ENCODE data around the gene SSNA1.

The SSNA1 gene

DNA sequence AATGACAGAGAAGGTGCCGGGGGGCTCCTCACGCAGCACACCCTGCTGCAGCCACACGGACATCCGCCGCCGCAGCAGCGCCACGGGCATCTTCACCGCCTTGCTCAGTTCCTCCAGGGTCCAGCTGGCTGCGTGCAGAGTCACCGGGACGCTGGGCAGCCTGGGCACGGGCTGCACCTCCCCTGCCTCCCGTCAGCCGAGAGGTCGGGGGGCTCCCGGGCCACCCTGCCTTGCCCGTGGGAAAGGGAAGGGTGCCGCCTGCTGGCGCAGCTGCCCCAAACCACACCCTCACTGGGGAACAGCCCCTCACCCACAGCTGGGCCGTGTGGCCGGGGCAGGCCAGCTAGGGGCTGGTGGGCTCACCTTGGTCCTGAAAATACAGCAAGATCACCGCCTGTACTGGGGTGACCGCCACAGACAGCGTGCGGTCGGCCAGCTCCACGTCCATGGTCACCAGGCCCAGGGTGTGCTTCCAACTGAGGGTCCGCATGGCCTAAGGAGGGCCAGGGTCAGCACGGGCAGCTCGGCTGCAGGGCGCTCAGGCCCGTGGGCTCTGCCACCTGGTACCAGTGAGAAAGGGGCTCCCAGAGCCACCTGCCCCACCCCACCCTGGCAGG lies 13.0 kb upstream of the SSNA1 start:
- no peak for TF ChIP-seq CTCF (IDR thresholded peaks at IDR 0.05; ENCODE audit: control insufficient read depth, extremely low read depth, insufficient read depth)
- no peak overlapping the region for H3K4me3 ChIP-seq (ENCODE audit: low read depth, low read length)
- no peak for DNase-seq (ENCODE audit: low read depth)

DNA sequence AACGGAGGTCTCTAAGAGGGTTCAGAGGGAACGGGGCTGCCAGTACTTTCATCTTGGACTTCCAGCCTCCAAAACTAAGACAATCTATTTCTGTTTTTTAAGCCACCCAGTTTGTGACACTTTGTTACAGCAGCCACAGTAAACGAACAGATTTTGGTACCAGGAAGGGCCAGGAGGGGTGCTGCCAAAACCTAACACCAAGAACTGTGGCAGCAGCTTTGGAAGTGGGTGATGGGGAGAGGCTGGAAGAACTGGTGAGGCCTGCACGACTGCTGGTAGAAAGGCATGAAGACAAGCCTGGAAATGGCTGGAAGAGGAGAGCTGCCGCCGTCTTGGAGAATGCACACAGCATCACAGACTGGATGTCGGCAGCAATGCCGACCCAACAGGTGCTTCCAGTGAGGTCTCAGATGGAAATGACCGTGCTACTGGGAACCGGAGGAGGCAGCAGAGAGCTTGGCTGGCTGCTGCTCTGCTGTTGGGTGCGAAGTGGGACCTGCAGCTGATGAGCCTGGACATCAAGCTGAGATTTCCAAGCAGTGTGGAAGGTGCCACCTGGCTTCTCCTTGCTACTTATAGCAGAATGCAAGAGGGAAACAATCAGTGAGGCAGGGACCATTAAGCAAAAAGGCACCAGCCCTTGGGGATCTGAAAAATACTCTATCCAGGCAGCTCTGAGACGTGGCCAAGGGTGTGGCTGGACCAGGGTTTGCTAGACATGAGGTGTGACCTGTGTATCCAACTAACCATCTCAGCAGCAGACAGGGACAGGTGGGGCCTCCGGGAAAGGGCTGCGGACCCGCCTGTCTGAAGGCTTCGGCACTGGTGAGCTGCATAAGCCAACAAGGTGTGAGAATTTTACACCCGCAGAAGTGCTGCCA lies 11.9 kb upstream of the SSNA1 start:
- H3K4me3 ChIP-seq (ENCODE audit: low read depth, low read length): no peak overlapping the region
- TF ChIP-seq CTCF (IDR thresholded peaks at IDR 0.05; ENCODE audit: control insufficient read depth, extremely low read depth, insufficient read depth): peak; percentile 76
- no peak for DNase-seq (ENCODE audit: low read depth)

GRCh38 chr9:137178201-137178938 lies 10.1 kb upstream of the SSNA1 start:
- DNase-seq (ENCODE audit: low read depth): no peak
- H3K4me3 ChIP-seq (ENCODE audit: low read depth, low read length): no peak overlapping the region
- TF ChIP-seq CTCF (IDR thresholded peaks at IDR 0.05; ENCODE audit: control insufficient read depth, extremely low read depth, insufficient read depth): no peak

GRCh38 chr9:137178939-137179630 lies 9.4 kb upstream of the SSNA1 start:
- no peak overlapping the region for H3K4me3 ChIP-seq (ENCODE audit: low read depth, low read length)
- no peak for TF ChIP-seq CTCF (IDR thresholded peaks at IDR 0.05; ENCODE audit: control insufficient read depth, extremely low read depth, insufficient read depth)
- no peak for DNase-seq (ENCODE audit: low read depth)

GRCh38 chr9:137179761-137180160 lies 8.7 kb upstream of the SSNA1 start:
- no peak for TF ChIP-seq CTCF (IDR thresholded peaks at IDR 0.05; ENCODE audit: control insufficient read depth, extremely low read depth, insufficient read depth)

GRCh38 chr9:137180491-137180890 lies 8.0 kb upstream of the SSNA1 start:
- DNase-seq (ENCODE audit: low read depth): no peak
- no peak for TF ChIP-seq CTCF (IDR thresholded peaks at IDR 0.05; ENCODE audit: control insufficient read depth, extremely low read depth, insufficient read depth)
- H3K4me3 ChIP-seq (ENCODE audit: low read depth, low read length): no peak overlapping the region

More at GRCh38 chr9:137179761-137180160, 8.7 kb upstream of the SSNA1 start:
- no peak overlapping the region for H3K4me3 ChIP-seq (ENCODE audit: low read depth, low read length)
- DNase-seq (ENCODE audit: low read depth): no peak
